OCI-LY1 (cell line): ENCODE results near the gene CIB4.

Source experiments
- EZH2 ChIP-seq: fragments of 200-600 bp; sonication (generic), shearing (Covaris generic); IDR thresholded peaks from 2 replicates; pipeline ENCODE4 v1.8.0; 2017; ENCODE audit warnings: borderline replicate concordance, mixed run types, mild to moderate bottlenecking, antibody characterized with exemption, low read length, moderate library complexity, mixed read lengths
- TF ChIP-seq, protein P1 (sequence below): fragments of 200-600 bp; sonication (generic), shearing (Covaris generic); IDR thresholded peaks from 2 replicates; pipeline ENCODE4 v1.5.1; 2017; ENCODE audit warnings: mild to moderate bottlenecking, antibody characterized with exemption, low read length, moderate library complexity, mixed read lengths

DNA sequence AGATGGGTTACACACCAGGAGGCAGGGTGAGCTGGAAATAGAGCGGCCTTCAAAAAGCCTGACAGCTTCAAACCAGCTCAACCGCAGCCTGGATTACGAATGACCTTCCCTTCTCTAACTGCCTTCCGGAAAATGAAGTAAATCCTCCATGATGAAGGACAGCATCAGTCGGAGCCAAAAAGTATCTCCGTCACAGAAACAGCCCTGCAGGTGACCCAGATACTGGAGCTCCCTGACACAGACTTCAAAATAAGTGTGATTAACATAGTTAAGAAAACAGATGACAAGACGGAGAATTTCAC is 10.3 kb upstream of the CIB4 start:
- TF ChIP-seq, protein P1, sequence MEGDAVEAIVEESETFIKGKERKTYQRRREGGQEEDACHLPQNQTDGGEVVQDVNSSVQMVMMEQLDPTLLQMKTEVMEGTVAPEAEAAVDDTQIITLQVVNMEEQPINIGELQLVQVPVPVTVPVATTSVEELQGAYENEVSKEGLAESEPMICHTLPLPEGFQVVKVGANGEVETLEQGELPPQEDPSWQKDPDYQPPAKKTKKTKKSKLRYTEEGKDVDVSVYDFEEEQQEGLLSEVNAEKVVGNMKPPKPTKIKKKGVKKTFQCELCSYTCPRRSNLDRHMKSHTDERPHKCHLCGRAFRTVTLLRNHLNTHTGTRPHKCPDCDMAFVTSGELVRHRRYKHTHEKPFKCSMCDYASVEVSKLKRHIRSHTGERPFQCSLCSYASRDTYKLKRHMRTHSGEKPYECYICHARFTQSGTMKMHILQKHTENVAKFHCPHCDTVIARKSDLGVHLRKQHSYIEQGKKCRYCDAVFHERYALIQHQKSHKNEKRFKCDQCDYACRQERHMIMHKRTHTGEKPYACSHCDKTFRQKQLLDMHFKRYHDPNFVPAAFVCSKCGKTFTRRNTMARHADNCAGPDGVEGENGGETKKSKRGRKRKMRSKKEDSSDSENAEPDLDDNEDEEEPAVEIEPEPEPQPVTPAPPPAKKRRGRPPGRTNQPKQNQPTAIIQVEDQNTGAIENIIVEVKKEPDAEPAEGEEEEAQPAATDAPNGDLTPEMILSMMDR, result no peak
- no peak for TF ChIP-seq EZH2
